WI38 (cell line): ENCODE data around the gene CHIA.
"Not testable (repeated sequence)": the region's sequence is repeated elsewhere in the genome, so short reads cannot be mapped to it uniquely, and the experiment has no call there.

ENCODE experiments used
- H3K4me3 ChIP-seq: 2 replicates; pipeline ENCODE4 v1.5.1; 2011; ENCODE audit warnings: low read depth, mild to moderate bottlenecking, control low read depth, low read length
- TF ChIP-seq, protein P1 (sequence below): IDR thresholded peaks from 2 replicates; pipeline ENCODE4 v1.5.1; 2012; ENCODE audit warnings: low read depth, mild to moderate bottlenecking, control low read depth, low read length

CHIA gene

GRCh38 chr1:111346089-111346885, 55.6 kb downstream of the CHIA start:
- TF ChIP-seq, protein P1, sequence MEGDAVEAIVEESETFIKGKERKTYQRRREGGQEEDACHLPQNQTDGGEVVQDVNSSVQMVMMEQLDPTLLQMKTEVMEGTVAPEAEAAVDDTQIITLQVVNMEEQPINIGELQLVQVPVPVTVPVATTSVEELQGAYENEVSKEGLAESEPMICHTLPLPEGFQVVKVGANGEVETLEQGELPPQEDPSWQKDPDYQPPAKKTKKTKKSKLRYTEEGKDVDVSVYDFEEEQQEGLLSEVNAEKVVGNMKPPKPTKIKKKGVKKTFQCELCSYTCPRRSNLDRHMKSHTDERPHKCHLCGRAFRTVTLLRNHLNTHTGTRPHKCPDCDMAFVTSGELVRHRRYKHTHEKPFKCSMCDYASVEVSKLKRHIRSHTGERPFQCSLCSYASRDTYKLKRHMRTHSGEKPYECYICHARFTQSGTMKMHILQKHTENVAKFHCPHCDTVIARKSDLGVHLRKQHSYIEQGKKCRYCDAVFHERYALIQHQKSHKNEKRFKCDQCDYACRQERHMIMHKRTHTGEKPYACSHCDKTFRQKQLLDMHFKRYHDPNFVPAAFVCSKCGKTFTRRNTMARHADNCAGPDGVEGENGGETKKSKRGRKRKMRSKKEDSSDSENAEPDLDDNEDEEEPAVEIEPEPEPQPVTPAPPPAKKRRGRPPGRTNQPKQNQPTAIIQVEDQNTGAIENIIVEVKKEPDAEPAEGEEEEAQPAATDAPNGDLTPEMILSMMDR = no peak
- H3K4me3 ChIP-seq = peak overlapping the region; percentile 64

DNA sequence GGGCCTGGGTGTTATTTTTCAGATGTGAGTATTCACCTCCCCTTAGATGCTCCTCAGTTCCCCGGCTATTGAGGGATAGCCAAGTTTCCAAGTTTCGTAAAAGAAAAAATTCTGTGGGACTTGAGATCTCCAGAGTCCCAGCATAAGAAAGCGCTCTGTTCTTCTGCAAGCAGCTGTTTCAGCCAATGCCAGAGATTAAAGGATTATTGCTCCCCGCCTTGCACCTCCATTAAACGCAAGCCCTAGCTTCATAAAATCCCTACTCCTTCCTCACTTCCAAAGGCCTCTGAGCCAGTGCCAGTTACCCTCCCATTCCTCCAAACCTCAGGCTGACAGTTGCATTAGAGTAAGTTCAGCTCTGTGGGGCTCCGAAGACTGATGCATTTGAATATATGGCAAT, 56.4 kb downstream of the CHIA start:
- H3K4me3 ChIP-seq = no peak overlapping the region
- TF ChIP-seq, protein P1 = no peak

GRCh38 chr1:111351700-111352099, 61.0 kb downstream of the CHIA start:
- H3K4me3 ChIP-seq = no peak overlapping the region
- TF ChIP-seq, protein P1 = no peak

- H3K4me3 ChIP-seq = no peak overlapping the region
- TF ChIP-seq, protein P1 = no peak
These were observed 63.9 kb downstream of the CHIA start for GRCh38 chr1:111354584-111354983.

DNA sequence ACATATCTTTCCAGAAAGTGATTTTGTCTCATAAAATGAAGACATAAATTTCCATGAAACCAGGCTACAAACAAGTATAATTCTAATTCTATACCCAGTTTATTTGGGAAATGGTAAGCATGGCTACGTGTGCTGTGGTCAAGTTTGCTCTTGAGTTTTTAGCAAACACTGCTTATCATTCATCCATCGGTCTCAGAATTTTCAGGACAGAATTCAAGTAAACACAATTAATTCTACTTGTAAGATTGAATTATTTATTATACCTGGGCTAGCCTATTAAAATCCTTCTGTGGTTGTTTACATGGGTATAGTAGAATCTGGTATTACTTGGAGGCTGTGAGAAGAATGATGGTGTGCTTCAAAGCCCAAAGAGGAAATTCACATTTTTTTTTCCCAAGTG, 68.3 kb downstream of the CHIA start:
- H3K4me3 ChIP-seq = no peak overlapping the region

GRCh38 chr1:111359376-111359775, 68.7 kb downstream of the CHIA start:
- TF ChIP-seq, protein P1 = no peak
- H3K4me3 ChIP-seq = no peak overlapping the region

More for the DNA sequence above, 68.3 kb downstream of the CHIA start:
- TF ChIP-seq, protein P1 = no peak

- not testable (repeated sequence) for H3K4me3 ChIP-seq
These were observed 69.6 kb downstream of the CHIA start for GRCh38 chr1:111360257-111360656.

GRCh38 chr1:111361761-111362160, 71.1 kb downstream of the CHIA start:
- no peak overlapping the region for H3K4me3 ChIP-seq
- TF ChIP-seq, protein P1 = no peak
